Prostate gland (tissue), 2 donors: ENCODE measurements around the gene GDNF.

Experiments used
- POLR2A ChIP-seq: fragments of 450-650 bp; IDR thresholded peaks from one replicate; pipeline ENCODE4 v1.6.1; 2016; ENCODE audit warnings: antibody characterized with exemption, mild to moderate bottlenecking
- POLR2AphosphoS5 ChIP-seq: sonication (generic); formaldehyde crosslinking; IDR thresholded peaks from one replicate; pipeline ENCODE4 v1.6.1; 2017; ENCODE audit warnings: antibody characterized with exemption
- TF ChIP-seq, protein P1 (sequence below), 4 experiments: fragments of 200-600 bp in 2 of 4; fragments of 450-650 bp in 2 of 4; sonication (generic) in 2 of 4; IDR thresholded peaks; 1 replicate in 3 of 4; 2 replicates in 1 of 4; pipeline ENCODE4 v1.5.1; 2016 to 2019; ENCODE audit warnings: antibody characterized with exemption in 4 of 4, mild to moderate bottlenecking in 2 of 4, moderate library complexity in 2 of 4

DNA sequence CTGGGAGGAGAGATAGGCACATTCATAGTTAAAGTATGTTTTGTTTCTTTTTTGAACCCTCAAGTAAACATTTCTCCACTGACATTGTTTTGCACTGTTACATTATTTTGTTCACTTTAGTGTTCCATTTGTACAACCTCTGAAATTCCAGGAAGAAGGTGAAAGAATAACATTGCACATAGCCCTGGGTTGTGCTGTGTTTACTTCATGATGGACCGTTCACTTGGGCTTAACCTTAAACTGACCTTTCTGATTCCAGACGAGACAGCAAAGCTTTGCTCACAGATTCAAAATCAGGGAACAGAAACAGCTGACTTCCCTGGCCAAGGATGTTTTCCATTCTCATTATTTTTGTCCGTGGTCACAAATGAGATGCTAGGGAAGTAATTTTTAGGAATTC is 42.8 kb upstream of the GDNF start:
- TF ChIP-seq, protein P1, sequence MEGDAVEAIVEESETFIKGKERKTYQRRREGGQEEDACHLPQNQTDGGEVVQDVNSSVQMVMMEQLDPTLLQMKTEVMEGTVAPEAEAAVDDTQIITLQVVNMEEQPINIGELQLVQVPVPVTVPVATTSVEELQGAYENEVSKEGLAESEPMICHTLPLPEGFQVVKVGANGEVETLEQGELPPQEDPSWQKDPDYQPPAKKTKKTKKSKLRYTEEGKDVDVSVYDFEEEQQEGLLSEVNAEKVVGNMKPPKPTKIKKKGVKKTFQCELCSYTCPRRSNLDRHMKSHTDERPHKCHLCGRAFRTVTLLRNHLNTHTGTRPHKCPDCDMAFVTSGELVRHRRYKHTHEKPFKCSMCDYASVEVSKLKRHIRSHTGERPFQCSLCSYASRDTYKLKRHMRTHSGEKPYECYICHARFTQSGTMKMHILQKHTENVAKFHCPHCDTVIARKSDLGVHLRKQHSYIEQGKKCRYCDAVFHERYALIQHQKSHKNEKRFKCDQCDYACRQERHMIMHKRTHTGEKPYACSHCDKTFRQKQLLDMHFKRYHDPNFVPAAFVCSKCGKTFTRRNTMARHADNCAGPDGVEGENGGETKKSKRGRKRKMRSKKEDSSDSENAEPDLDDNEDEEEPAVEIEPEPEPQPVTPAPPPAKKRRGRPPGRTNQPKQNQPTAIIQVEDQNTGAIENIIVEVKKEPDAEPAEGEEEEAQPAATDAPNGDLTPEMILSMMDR (IDR thresholded peaks at IDR 0.05) = no peak
- TF ChIP-seq POLR2AphosphoS5 (no peak), POLR2A (no peak)
